ENCODE data around the gene PRDM5.

PRDM5 gene

DNA sequence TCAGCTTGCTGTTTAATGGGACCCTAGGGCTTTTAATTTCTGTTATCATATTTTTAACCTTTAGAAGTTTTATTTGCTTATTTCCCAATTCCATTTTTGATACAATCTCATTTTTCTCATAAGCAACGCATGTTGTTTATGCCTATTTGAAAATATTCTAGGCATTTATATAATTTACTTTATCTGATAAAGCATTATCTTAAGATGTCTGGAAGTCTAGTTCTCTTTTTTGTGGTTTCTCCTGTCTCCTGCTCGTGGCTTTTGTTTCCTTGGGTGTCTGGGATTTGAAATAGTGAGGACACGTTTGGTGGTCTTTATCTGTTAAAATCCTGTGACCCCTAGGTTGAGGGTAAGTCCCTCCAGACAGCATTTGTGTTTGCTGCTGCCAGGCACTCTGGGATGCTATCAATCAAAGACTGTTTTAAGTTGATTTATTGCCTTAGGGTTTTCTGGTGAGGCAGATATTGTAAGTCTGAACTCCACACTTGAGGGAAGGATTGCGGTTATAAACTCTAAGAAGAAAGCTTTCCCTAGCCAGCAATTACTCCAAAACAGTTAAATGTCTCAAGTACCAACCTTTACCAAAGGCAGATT lies 208.0 kb downstream of the PRDM5 start:
- DNase-seq (ENCODE audit: low read depth, low spot score) = no peak

DNA sequence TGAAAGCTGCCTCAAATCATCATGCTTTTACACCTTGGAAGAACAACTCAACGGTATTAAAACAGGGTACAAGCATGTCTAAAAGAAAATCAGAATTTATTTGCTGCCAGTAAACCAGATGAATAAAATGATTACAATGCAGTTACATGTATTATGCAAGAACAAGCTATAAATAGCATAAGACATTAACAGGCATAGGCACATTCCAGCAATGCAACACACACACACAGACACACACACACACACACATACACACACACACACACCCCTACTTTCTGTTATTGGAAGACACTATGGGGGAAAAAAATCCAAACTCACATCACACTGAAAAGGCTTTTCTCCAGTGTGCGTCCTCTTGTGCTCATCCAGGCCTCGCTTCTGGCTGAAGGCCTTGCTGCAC lies 212.5 kb downstream of the PRDM5 start:
- DNase-seq (ENCODE audit: low read depth, low spot score) = no peak

DNA sequence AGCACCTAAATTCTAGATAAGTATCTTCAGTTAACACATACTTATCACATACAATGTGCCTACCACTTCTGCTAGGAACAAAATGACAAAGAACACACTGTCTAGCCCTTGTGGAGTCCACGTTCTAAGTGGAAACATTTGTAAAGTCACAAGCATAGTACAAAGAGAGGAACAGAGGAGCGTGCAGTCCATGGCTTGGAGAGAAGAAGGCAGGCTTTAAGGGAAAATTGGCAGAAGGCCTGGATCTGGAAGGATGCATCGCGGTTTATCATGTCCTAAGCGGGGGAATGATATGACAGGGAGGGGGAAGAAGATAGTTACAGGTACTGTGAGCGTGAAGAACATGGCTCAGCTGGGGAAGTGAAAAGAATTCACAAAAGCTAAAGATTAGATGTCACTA lies 218.0 kb downstream of the PRDM5 start:
- DNase-seq (ENCODE audit: low read depth, low spot score) = no peak

DNA sequence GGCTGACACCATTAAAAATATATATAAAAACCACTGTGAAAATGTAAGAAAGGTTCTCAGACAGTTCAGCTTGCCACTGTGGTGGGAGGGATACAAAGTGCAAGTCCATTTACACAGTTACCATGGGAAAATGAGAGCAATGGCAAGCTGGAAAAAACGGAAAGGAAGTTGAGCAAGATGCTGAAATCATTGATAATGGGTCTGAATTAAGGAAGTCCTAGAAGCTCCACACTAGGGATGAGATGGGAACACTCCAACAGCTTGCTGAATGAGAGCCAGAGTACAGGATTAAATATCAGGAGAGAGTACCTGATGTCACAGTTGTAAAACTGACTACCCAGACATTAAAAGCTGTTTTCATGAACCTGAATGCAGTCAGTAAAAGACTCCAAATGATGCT lies 218.6 kb downstream of the PRDM5 start:
- DNase-seq (ENCODE audit: low read depth, low spot score) = no peak

DNA sequence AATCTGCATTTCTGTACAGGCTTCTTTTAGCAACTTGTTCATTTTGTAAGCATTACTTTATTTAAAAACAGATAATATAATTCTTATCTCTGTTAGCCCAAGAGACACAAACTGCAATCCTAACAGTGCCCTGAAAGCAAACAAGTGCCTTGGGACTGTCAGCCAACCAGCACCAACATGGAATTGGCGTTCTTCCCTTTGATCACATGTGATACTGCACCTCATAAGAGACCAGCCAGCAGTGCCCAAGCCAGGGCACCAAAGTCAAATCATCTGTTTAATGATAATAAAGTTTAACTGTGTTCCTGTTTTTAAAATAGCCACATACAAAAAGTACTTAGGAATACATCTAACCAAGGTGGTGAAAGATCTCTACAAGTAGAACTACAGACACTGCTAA lies 223.2 kb downstream of the PRDM5 start:
- no peak for DNase-seq (ENCODE audit: low read depth, low spot score)

DNA sequence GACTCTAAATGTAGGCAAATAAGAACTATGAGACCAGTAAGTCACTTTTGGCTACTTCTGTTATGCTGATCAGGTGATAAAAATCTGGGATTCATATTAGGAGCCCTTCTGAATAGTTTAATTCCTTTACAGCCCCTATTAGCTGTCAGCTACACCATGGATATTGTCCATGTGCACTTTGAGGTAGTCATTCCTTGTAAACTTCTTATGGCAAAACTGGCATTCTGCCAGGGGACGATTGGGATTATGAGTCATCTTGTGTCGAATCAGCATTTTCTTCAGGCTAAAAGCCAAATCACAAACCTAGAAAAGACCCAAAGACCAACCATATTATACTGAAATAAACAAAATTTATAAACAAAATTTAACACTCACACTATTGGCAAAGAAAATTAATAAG lies 227.6 kb downstream of the PRDM5 start:
- no peak for DNase-seq (ENCODE audit: low read depth, low spot score)

DNA sequence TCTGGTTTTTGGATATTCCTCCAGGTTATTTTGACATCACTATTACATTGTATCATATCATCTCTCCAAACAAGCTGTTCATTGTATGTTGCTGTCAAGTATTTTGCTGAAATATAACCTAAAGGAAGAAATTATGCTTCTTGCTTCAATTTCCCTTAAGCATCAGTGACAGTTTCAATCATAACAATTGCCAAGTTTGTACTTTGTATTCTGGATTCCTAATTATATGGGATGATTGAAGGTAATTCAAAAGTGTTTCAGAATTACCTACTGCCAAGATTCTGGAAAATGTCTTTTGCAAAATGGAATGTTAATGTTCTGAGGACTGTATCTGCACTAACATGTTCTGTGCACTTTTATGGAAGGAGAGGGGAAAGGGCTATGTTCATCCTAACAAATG lies 228.7 kb downstream of the PRDM5 start:
- no peak for DNase-seq (ENCODE audit: low read depth, low spot score)

DNA sequence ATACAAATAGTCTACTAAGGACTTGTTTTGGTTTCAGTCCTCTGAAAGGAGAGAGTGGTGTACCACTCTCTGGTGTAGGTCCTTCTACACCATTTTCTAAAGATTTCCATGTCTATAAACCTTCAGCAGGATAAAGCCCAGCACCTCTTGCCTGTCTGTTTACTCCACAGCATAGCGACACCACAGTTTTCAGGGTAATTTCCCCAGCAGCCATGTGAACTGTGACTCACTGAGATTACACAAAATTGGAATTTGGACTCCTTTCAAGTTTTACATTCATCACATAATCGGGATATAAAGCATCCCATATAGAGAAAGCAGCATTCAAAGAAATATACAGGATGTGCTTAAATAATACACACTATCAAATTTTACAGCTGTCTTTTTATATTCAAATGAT lies 229.6 kb downstream of the PRDM5 start:
- DNase-seq (ENCODE audit: low read depth, low spot score) = no peak

DNA sequence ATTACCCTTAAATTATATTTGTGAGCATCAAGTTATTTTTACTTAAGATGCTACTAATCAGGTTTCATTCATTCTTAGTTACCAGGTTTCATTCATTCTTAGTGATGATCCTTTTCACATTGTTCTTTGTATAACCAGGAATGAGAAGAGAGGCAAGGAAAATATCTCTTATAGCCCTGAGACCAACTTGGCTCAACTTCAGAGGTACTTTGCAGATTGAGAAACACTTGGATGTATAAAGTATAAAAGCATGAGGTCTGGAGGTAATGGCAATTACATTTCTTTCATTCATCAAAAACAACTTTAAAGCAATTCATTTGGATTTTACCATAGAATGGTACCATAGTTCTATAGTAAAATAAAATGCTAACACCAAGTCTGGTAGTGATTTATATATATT lies 231.0 kb downstream of the PRDM5 start:
- no peak for DNase-seq (ENCODE audit: low read depth, low spot score)

DNA sequence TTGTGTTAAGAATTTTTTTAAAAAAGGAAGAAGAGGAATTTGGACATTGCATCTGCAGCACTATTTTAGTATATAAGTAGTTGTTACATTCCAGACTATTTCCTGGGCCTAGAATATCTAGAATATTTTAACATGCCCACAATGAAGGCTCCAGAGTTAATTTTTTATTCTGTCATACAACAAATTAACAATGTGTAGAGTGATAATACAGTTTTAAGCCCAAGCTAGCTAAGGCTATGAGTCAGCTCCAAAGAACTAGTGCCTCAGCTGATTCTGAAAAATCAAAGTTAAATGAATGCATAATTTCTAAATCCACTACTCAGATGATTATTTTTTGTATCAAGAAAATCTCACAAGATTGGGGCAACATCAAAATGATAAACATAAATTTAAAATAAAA lies 231.4 kb downstream of the PRDM5 start:
- DNase-seq (ENCODE audit: low read depth, low spot score) = no peak

DNA sequence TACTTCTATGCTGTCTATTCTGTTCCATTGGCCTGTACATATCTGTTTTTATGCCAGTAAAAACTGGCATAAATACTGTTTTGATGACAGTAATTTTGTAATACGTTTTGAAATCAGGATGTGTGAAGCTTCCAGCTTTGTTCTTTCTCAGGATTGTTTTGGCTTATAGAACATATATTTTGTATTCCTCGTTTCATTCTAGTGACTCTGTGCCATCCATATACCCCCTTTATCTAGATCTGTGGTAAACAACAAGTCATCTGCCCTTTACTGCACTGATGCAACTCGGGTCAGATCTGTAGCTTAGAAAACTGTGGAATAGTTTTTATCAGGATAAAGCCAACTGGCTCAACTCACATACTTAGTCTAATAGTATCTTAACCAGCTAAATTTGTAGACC lies 233.7 kb downstream of the PRDM5 start:
- DNase-seq (ENCODE audit: low read depth, low spot score) = no peak

DNA sequence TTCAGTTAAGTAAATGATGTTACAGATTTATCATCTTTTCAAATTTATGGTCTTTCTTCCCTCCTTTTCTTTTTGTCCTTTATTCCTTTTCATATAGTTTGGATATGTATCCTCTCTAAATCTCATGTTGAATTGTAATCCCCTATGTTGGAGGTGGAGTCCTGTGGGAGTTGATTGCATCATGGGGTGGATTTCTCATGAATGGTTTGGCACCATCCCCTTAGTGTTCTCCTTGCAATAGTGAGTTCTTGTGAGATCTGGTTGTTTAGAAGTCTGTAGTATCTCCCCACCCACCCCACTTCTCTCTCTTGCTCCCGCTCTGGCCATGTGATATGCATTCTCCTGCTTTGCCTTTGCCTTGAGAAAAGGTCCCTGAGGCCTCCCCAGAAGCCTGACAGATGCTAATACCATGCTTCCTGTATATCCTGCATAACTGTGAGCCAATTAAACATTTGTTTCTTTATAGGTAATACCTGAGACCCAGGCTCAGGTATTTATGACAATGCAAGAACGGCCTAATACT lies 236.7 kb downstream of the PRDM5 start:
- no peak for DNase-seq (ENCODE audit: low read depth, low spot score)

DNA sequence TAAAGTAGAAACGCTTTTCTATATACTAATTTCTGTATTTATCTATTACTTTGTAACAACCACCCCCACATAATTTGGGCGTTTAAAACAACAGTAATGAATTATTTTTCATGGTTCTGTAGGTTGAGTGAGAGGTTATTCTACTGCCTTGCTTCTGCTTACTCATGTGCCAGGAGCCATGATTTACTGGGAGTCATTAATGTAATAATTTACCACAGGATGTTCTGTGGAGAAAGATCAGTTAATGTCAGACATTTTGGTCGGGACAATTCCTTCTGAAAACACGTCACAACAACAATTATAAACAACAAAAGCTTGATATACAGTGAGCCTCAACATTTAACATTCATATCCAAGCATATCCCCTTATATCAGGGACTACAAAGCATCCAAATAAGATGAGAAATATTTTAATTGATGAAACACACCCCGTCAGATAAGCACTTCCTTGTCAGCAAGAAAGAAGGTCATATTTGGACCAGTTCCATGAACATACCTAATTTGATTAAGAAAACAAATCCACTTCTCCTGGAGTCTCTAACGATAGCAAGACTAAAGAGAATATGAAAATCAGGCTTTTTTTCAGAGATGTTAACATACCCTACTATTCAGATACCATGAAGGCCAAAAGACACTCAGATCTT lies 238.5 kb downstream of the PRDM5 start:
- no peak for DNase-seq (ENCODE audit: low read depth, low spot score)

DNA sequence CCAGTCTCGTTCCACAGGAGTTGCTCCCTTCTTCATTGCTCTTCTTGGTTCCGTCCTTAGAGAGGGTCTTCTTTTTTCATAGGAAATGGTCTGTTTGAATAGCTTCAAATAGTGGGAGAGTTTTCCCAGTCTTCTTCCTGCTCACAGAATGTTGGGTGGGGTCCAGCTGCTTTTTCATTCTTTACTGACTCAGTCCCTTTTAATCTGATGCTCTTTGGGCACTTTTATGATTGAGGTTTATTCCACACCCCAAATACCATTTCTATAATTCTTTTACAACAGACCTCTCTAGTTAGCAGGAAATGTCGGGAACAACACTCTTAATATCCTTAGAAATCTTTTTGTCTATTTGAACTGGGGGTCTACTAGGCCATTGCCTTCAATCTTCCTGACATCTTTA lies 239.5 kb downstream of the PRDM5 start:
- DNase-seq (ENCODE audit: low read depth, low spot score) = no peak

DNA sequence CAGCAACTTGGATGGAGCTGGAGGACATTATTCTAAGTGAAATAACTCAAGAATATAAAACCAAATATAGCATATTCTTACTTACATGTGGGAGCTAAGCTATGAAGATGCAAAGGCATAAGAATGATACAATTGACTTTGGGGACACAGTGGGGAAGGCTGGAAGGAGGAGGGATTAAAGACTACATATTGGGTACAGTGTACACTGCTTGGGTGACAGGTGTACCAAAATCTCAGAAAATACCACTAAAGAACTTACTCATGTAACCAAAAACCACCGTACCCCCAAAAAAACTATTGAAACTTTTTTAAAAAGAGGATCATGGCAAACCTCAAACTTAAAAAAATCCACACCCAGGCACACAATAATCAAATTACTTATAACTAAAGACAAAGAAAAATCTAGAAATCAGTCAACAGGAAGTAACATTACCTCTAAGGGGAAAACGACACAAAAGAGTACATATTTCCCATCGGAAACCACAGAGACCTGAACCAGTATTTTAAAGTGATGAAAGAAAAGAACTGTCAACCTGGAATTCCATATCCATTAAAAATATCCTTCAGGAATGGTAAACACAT lies 241.8 kb downstream of the PRDM5 start:
- no peak for DNase-seq (ENCODE audit: low read depth, low spot score)

DNA sequence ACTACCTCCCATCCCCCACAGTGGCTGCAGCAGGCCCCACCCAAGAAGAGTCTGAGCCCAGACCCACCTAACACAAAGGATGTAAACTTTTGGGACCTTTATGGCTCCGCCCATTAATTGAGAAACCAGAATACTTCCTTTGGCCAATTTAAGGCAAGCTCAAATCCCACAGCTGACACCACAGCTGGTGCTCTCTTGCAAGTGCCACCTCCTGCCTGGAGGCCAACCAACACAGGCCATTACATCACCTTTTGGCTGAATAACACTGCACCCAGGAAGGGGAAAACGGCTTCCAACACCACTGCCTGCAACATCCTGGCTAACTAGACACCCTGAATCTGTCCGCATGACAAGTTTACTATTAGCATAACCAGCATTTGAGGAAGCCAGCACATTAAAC lies 248.8 kb downstream of the PRDM5 start:
- DNase-seq (ENCODE audit: low read depth, low spot score) = no peak

DNA sequence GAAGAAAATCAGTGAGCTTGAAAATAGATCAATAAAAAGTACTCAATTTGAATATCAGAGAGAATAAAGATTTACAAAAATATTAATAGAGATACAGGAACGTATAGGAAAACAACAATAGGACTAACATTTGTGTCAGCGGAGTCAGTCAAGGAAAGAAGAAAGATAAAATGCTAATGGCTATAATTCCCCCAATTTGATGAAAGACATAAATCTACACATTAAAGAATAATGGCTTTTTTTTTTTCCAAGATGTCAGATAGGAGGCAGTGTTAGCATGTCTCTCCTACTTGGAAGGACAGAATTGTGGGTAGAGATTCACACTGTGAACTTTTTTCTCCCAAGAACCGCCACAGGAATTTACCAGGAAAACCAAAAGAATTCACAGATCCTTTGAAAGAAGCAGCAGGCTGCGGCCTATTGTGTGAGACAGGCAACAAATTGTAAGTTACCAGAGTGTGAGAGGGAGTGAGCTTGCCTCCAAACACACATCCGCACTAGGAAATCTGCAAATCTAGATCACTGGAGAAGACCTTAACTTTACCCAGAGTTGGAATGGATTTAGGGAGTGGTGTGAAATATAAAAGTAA lies 249.9 kb downstream of the PRDM5 start:
- no peak for DNase-seq (ENCODE audit: low read depth, low spot score)

DNA sequence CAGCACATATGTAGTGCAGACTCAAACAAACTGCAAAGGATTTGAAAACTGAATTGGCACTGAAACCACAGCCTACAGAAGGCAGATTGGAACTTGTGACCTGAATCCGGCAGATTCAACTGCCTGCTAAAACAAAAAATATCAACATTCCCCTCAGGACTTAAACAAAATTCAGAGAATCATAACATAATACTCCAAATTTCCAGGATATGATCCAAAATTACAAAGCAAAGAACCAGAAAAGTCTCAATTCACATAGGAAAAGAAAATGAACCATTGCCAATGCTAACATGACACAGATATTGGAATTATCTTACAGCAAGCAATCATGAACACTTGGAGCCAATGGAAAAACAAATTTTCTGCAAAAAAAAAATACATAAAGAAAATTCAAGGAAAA lies 250.4 kb downstream of the PRDM5 start:
- no peak for DNase-seq (ENCODE audit: low read depth, low spot score)

DNA sequence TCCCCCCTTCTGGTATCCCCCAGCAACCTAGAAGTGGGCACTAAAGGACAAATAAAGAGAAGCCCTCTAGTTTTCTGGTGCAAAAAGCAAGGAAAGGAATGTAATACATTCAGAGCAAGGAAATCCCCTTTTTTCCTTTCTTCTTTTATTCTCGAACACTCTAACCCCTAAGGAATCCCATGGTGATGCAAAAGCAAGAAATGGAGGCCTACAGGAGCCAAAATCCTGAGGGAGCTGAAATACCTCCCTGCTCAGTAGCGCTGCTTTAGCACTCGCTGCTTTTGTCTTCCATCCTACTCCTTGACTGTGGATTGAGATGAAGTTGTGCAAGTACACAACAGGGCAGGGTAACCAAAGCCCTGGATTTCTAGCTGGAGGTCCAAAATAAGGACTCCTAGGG lies 251.0 kb downstream of the PRDM5 start:
- no peak for DNase-seq (ENCODE audit: low read depth, low spot score)

DNA sequence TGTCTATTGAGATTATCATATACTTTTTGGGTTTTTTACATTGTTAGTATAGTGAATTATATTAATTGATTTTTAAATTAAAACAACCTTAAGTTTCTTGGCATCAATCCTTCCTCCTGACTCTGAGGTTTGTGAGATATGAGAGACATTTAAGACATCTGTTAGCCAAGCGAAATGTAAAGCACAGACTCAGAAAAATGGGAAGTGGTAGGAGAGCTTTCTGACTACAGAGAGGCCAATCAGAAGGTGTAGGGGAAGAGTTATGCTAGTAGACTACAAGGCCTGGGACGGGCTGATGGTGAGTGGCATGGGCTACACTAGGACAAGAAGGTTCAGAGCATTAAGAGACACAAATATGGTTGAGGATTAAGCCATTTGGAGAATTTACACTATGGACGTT lies 255.4 kb downstream of the PRDM5 start:
- no peak for DNase-seq (ENCODE audit: low read depth, low spot score)

DNA sequence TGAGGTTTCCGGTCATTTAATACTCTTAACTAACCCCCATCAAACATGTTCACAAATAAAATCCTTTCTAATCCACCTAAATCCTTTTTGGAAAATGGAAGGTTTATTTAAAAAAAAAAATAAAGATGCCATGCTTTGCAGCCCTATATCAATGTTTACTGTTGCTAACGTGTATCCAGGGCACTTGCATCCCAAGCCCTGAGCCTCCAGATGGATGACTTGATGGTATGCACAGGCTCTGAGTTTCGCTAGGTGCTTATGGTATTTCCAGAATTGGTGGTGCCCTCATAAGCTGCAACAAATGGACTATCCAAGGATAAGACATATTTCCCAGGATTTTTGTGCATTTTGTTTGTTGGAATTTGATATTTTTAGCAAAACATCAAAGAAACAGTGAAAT lies 257.7 kb downstream of the PRDM5 start:
- no peak for DNase-seq (ENCODE audit: low read depth, low spot score)

DNA sequence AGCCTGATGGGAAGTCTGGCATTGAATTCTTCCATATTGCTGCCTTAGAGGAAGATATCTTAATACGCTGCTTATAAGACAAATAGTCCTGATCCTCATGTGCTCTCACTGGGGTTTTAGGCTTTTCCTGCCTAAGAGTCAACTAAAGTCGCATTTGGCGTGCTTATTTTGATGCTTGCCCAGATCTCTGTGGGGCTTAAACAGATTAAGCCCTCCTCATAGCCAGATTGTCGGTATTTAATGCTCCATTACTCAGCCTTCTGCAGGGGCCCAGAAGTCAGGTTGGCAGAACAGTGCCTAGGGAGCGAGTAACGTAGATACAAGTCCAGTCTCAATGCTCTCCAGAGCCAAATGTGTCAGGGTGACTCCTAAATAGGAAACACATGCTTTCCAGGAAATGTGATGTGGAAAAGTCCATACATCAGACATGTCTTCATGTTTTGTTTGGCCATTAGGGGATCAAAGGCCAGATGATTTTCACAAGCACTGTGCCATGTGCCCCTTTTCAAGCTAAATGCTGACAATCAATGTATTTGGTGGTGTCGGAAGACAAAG lies 262.8 kb downstream of the PRDM5 start:
- DNase-seq (ENCODE audit: low read depth, low spot score) = no peak

DNA sequence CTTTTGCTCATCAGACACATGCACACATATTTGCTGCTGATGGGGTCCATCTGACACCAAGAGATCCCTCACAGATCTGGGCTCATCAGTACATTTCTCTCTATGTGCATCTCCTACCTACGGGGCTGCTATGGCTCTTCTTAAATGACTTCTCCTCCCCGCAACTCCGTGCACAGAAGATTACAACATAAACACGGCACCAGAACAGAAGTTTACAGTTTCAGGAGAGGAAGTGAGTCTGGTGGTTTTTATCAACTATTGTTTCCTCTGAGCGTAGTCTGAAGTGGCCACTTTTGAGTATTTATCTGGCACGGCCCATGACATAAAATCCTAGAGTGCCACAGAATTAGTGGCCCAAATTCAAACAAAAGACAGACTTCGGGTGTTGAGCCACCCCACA lies 263.8 kb downstream of the PRDM5 start:
- DNase-seq (ENCODE audit: low read depth, low spot score) = no peak

All from iPS DF 19.7 (cell line).